Measurements from ENCODE around the gene ACTN1. TPM values are rescaled to one million over a fixed set of nuclear protein-coding genes. Genes with fewer than 3 reads are reported as not detected.
A peak's percentile ranks its signal among the peaks of the same experiment; 100 is the strongest.
"Not testable (repeated sequence)": the region's sequence is repeated elsewhere in the genome, so short reads cannot be mapped to it uniquely, and the experiment has no call there.

The ACTN1 gene
- total and polyA plus RNA-seq, 2 of the 8 experiments (the other 6 are each of a cell fraction or from before 2014, with no cell fraction given): 236 to 262 TPM

GRCh38 chr14:68852493-68852892, 126.6 kb downstream of the ACTN1 start:
- TF ChIP-seq SP1 (IDR thresholded peaks at IDR 0.05; ENCODE audit: low read depth, low read length): 0 out of 2 replicates have a peak, but pooled peaks have one; percentile 29
- FAIRE-seq; H3K27me3 ChIP-seq (replicated peaks in 1 of 4; ENCODE audit: control insufficient read depth in 3 of 4, extremely low read depth in 1 of 4, insufficient read depth in 3 of 4, low read length in 3 of 4); H3K27ac ChIP-seq (ENCODE audit: low read depth, low read length); POLR2A ChIA-PET (ENCODE audit: partially characterized antibody); H3K4me2 ChIP-seq (ENCODE audit: insufficient read depth in 1 of 2, low read depth in 2 of 2, low read length in 2 of 2); H3K14ac ChIP-seq (ENCODE audit: insufficient read length); H3K4ac ChIP-seq (replicated peaks; ENCODE audit: insufficient read length, low read depth, low read length); H3K4me3 ChIP-seq (ENCODE audit: extremely low read depth in 1 of 4, insufficient read depth in 2 of 4, low read depth in 3 of 4, low read length in 4 of 4); H3K36me3 ChIP-seq (ENCODE audit: control insufficient read depth in 2 of 4, insufficient read depth in 4 of 4, low read length in 3 of 4); H3K56ac ChIP-seq (replicated peaks; ENCODE audit: insufficient read length, low read depth, low read length); H3K23ac ChIP-seq (ENCODE audit: insufficient read length); H3K79me2 ChIP-seq (ENCODE audit: control insufficient read depth in 1 of 2, insufficient read depth in 2 of 2, low read length in 2 of 2); H2BK15ac ChIP-seq (ENCODE audit: low read length); H2BK120ac ChIP-seq (replicated peaks; ENCODE audit: low read depth, low read length); H4K20me1 ChIP-seq (replicated peaks in 1 of 2; ENCODE audit: control insufficient read depth in 1 of 2, insufficient read depth in 2 of 2, low read length in 2 of 2); H3K4me1 ChIP-seq (replicated peaks in 1 of 4; ENCODE audit: control insufficient read depth in 3 of 4, insufficient read depth in 4 of 4, low read length in 3 of 4); H2BK12ac ChIP-seq (ENCODE audit: low read depth, low read length); H2BK5ac ChIP-seq (ENCODE audit: low read depth, low read length); H3K18ac ChIP-seq (ENCODE audit: extremely low read depth, low read length); H3K79me1 ChIP-seq (ENCODE audit: low read depth, low read length); H2AK5ac ChIP-seq (ENCODE audit: low read depth, low read length); H3K9me3 ChIP-seq (ENCODE audit: insufficient read depth in 2 of 2, low read depth in 1 of 2, low read length in 1 of 2); H4K8ac ChIP-seq (ENCODE audit: extremely low read depth, insufficient read depth, low read length); H3K23me2 ChIP-seq (ENCODE audit: low read depth, low read length); H4K91ac ChIP-seq (replicated peaks; ENCODE audit: insufficient read length, low read length); DNase-seq (ENCODE audit: low read depth in 1 of 2, low spot score in 2 of 2); H4K5ac ChIP-seq (ENCODE audit: insufficient read length, low read depth, low read length); H3K9ac ChIP-seq (replicated peaks in 1 of 4; ENCODE audit: extremely low read depth in 1 of 4, low read depth in 3 of 4, low read length in 3 of 4): not testable (repeated sequence)
- Histone ChIP-seq H2AFZ (ENCODE audit: low read length) (peak overlapping the region; percentile 15; the same call in 1 of the 2 replicates), H2BK20ac (ENCODE audit: low read length) (0 out of 2 replicates have a peak overlapping the region, but pooled peaks have one; percentile 21)
- 92% methylated on average over 7 of the region's 7 CpGs; no CpG with 5 or more reads in 1 of the 2 experiments for WGBS, 2 experiments (ENCODE audit: extremely low coverage in 1 of 2, insufficient coverage in 1 of 2, insufficient read length in 1 of 2, insufficient replicate concordance in 2 of 2, low coverage in 1 of 2, low lambda C conversion rate in 2 of 2, missing lambda C conversion rate in 1 of 2)
- CTCF ChIA-PET (ENCODE audit: partially characterized antibody): interaction anchor here (0.7 kb wide), 1 partner anchor 90 kb away, joined by 8 read pairs; no protein-coding TSS in a partner anchor

Data from H1 (cell line).